ENCODE results near the gene SIPA1L3.

Gene SIPA1L3

DNA sequence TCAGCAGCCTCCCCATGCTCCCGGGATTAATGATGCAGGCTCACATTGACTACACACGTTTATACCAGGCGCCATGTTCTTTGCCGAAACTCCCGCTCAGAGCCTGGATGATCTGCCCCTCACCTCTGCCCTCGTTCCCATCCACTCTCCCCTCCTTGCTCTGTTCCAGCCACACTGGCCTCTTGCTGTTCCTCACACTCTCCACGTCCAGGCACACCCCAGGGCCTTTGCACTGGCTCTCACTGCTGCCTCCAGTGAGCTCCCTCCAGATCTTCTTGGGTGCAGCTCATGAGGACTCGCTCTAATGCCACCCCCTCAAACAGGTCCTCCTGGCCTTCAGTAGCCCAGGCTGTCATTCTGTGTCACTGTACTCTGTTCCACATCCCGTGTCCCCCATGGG lies 277.8 kb downstream of the SIPA1L3 start:
- H4K91ac ChIP-seq (ENCODE audit: low read depth, low read length, poor library complexity), result no peak overlapping the region
- no CpG with 5 or more reads among the region's 9 CpGs for WGBS, 2 donors (ENCODE audit: extremely low coverage in 2 of 2, insufficient read length in 2 of 2, insufficient replicate concordance in 1 of 2)
- H3K4me1 ChIP-seq (ENCODE audit: control insufficient read depth in 2 of 2, insufficient read depth in 1 of 2, low read depth in 1 of 2, low read length in 2 of 2), result peaks cover 0 to 25% of the 10 kb centered on the region in 2 donors
- H2BK5ac ChIP-seq (ENCODE audit: low read length), result no peak overlapping the region
- H3K23ac ChIP-seq (ENCODE audit: low read depth, low read length, poor library complexity), result no peak overlapping the region
- no peak overlapping the region for H3K4ac ChIP-seq (ENCODE audit: low read length)
- H3K18ac ChIP-seq (ENCODE audit: low read length), result no peak overlapping the region
- no peak overlapping the region for H2BK120ac ChIP-seq (ENCODE audit: low read depth, low read length)
- no peak overlapping the region for H3K27ac ChIP-seq (replicated peaks; ENCODE audit: low read length)
- no peaks in the 10 kb centered on the region for H3K79me1 ChIP-seq (ENCODE audit: low read depth, low read length)
- H3K27me3 ChIP-seq (ENCODE audit: control insufficient read depth in 3 of 3, insufficient read depth in 3 of 3, low read depth in 1 of 3, low read length in 3 of 3), result no peaks in the 10 kb centered on the region
- peaks cover 3 to 12% of the 10 kb centered on the region in 2 donors for H3K9me3 ChIP-seq (replicated peaks in 1 of 2; ENCODE audit: control insufficient read depth in 2 of 2, insufficient read depth in 1 of 2, low read depth in 1 of 2, low read length in 2 of 2)
- no peak overlapping the region for H3K4me3 ChIP-seq (ENCODE audit: low read length in 2 of 2)
- peaks cover 4 to 29% of the 10 kb centered on the region in 2 donors for H3K36me3 ChIP-seq (replicated peaks in 1 of 2; ENCODE audit: control insufficient read depth in 2 of 2, insufficient read depth in 2 of 2, low read length in 2 of 2)
- H3K9ac ChIP-seq (ENCODE audit: low read depth, low read length, poor library complexity), result peak overlapping the region; percentile 45
- peak overlapping the region; percentile 38 for H2AK5ac ChIP-seq (ENCODE audit: low read depth, low read length)
- no peak overlapping the region for H2AFZ ChIP-seq (ENCODE audit: low read length)
- H2BK12ac ChIP-seq (ENCODE audit: low read length), result no peak overlapping the region
- no peak overlapping the region for H3K4me2 ChIP-seq (ENCODE audit: insufficient read depth, low read length, poor library complexity, severe bottlenecking)
- no peak overlapping the region for H3K14ac ChIP-seq (ENCODE audit: low read length)
- no peak for DNase-seq (ENCODE audit: low spot score)
- H2BK15ac ChIP-seq (ENCODE audit: low read length), result no peak overlapping the region
- H4K8ac ChIP-seq (ENCODE audit: low read depth, low read length), result no peak overlapping the region

DNA sequence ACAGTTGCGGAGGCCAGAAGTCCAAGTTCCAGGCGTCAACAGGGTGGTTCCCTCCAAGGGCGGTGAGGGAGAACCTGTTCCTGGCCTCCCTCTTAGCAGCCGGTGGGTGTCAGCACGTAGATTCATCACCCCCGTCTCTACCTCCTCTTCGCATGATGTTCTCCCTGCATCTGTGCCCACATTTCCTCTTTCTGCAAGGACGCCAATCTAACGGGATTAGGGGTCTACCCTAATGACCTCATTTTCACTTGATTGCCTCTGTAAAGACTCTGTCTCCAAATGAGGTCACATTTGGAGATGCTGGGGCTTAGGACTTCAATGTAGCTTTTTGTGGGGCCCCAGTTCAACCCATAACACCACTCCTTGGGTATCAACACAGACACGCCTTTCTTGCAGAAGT lies 278.6 kb downstream of the SIPA1L3 start:
- no peak overlapping the region for H2BK15ac ChIP-seq (ENCODE audit: low read length)
- WGBS, 2 donors (ENCODE audit: extremely low coverage in 2 of 2, insufficient read length in 2 of 2, insufficient replicate concordance in 1 of 2), result no CpG with 5 or more reads among the region's 10 CpGs
- H4K8ac ChIP-seq (ENCODE audit: low read depth, low read length), result no peak overlapping the region
- H3K4me1 ChIP-seq (ENCODE audit: control insufficient read depth in 2 of 2, insufficient read depth in 1 of 2, low read depth in 1 of 2, low read length in 2 of 2), result peaks cover 0 to 25% of the 10 kb centered on the region in 2 donors
- H2BK12ac ChIP-seq (ENCODE audit: low read length), result no peak overlapping the region
- H3K9me3 ChIP-seq (replicated peaks in 1 of 2; ENCODE audit: control insufficient read depth in 2 of 2, insufficient read depth in 1 of 2, low read depth in 1 of 2, low read length in 2 of 2), result peaks cover 3 to 6% of the 10 kb centered on the region in 2 donors
- no peak overlapping the region for H4K91ac ChIP-seq (ENCODE audit: low read depth, low read length, poor library complexity)
- H3K18ac ChIP-seq (ENCODE audit: low read length), result no peak overlapping the region
- H3K79me1 ChIP-seq (ENCODE audit: low read depth, low read length), result no peaks in the 10 kb centered on the region
- H2BK120ac ChIP-seq (ENCODE audit: low read depth, low read length), result no peak overlapping the region
- peaks cover 4 to 26% of the 10 kb centered on the region in 2 donors for H3K36me3 ChIP-seq (replicated peaks in 1 of 2; ENCODE audit: control insufficient read depth in 2 of 2, insufficient read depth in 2 of 2, low read length in 2 of 2)
- H3K9ac ChIP-seq (ENCODE audit: low read depth, low read length, poor library complexity), result no peak overlapping the region
- no peak overlapping the region for H3K23ac ChIP-seq (ENCODE audit: low read depth, low read length, poor library complexity)
- H3K27me3 ChIP-seq (ENCODE audit: control insufficient read depth in 3 of 3, insufficient read depth in 3 of 3, low read depth in 1 of 3, low read length in 3 of 3), result no peaks in the 10 kb centered on the region
- H3K4me2 ChIP-seq (ENCODE audit: insufficient read depth, low read length, poor library complexity, severe bottlenecking), result no peak overlapping the region
- no peak overlapping the region for H3K14ac ChIP-seq (ENCODE audit: low read length)
- H3K4me3 ChIP-seq (ENCODE audit: low read length in 2 of 2), result no peak overlapping the region
- H3K27ac ChIP-seq (replicated peaks; ENCODE audit: low read length), result no peak overlapping the region
- no peak overlapping the region for H3K4ac ChIP-seq (ENCODE audit: low read length)
- DNase-seq (ENCODE audit: low spot score), result no peak
- no peak overlapping the region for H2AK5ac ChIP-seq (ENCODE audit: low read depth, low read length)
- no peak overlapping the region for H2BK5ac ChIP-seq (ENCODE audit: low read length)
- H2AFZ ChIP-seq (ENCODE audit: low read length), result no peak overlapping the region

DNA sequence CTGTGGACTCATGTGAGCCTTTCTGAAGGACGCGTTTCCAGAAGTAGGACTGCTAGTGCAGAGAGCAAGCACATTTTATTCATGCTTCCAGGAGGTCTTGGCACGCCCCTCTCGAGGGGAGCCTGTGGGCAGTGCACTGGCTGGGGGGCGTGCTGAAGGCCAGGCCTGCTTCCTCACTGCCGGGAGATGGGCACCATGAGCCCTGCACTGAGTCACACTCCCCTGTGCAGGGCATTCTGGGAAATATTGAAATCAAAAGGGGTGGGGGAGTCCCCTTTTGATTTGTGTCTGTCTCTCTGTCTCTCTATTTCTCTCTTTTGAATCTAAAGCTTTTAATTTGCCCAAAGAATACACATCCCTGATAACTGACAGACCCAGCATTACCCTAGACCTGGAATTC lies 283.1 kb downstream of the SIPA1L3 start:
- Histone ChIP-seq H2BK5ac (ENCODE audit: low read length) (no peak overlapping the region), H3K9ac (ENCODE audit: low read depth, low read length, poor library complexity) (no peak overlapping the region), H3K36me3 (replicated peaks in 1 of 2; ENCODE audit: control insufficient read depth in 2 of 2, insufficient read depth in 2 of 2, low read length in 2 of 2) (peaks cover 4 to 21% of the 10 kb centered on the region in 2 donors), H2BK12ac (ENCODE audit: low read length) (no peak overlapping the region), H3K27me3 (ENCODE audit: control insufficient read depth in 3 of 3, insufficient read depth in 3 of 3, low read depth in 1 of 3, low read length in 3 of 3) (no peaks in the 10 kb centered on the region), H3K4ac (ENCODE audit: low read length) (no peak overlapping the region), H3K4me2 (ENCODE audit: insufficient read depth, low read length, poor library complexity, severe bottlenecking) (no peak overlapping the region), H3K9me3 (replicated peaks in 1 of 2; ENCODE audit: control insufficient read depth in 2 of 2, insufficient read depth in 1 of 2, low read depth in 1 of 2, low read length in 2 of 2) (no peaks in the 10 kb centered on the region), H3K18ac (ENCODE audit: low read length) (no peak overlapping the region), H3K14ac (ENCODE audit: low read length) (no peak overlapping the region), H3K4me3 (ENCODE audit: low read length in 2 of 2) (no peak overlapping the region), H2AFZ (ENCODE audit: low read length) (no peak overlapping the region), H2BK15ac (ENCODE audit: low read length) (no peak overlapping the region), H3K4me1 (ENCODE audit: control insufficient read depth in 2 of 2, insufficient read depth in 1 of 2, low read depth in 1 of 2, low read length in 2 of 2) (peaks cover 0 to 6% of the 10 kb centered on the region in 2 donors), H4K8ac (ENCODE audit: low read depth, low read length) (no peak overlapping the region), H4K91ac (ENCODE audit: low read depth, low read length, poor library complexity) (no peak overlapping the region), H3K23ac (ENCODE audit: low read depth, low read length, poor library complexity) (peak overlapping the region; percentile 49), H2AK5ac (ENCODE audit: low read depth, low read length) (no peak overlapping the region), H3K27ac (replicated peaks; ENCODE audit: low read length) (no peak overlapping the region), H2BK120ac (ENCODE audit: low read depth, low read length) (peak overlapping the region; percentile 48), H3K79me1 (ENCODE audit: low read depth, low read length) (no peaks in the 10 kb centered on the region)
- no CpG with 5 or more reads among the region's 6 CpGs for WGBS, 2 donors (ENCODE audit: extremely low coverage in 2 of 2, insufficient read length in 2 of 2, insufficient replicate concordance in 1 of 2)
- no peak for DNase-seq (ENCODE audit: low spot score)

DNA sequence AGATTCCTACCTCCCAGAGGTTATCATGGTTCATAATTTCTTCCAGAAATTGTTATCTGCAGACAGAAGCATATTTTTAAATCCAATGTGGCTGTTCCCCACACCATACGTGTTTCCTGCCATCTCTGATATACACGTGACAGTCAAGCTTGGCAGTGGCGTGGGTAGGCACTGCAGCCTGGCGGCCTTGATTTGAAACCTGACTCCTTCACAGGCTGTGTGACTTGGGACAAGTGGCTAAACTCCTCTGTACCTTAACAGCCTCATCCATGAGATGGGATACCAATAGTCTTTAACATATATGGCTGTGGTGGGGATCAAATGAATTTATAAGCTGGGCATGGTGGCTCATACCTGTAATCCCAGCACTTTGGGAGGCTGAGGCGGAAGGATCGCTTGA lies 283.8 kb downstream of the SIPA1L3 start:
- Histone ChIP-seq H4K91ac (ENCODE audit: low read depth, low read length, poor library complexity) (no peak overlapping the region), H3K9me3 (replicated peaks in 1 of 2; ENCODE audit: control insufficient read depth in 2 of 2, insufficient read depth in 1 of 2, low read depth in 1 of 2, low read length in 2 of 2) (no peaks in the 10 kb centered on the region), H2BK12ac (ENCODE audit: low read length) (no peak overlapping the region), H3K36me3 (replicated peaks in 1 of 2; ENCODE audit: control insufficient read depth in 2 of 2, insufficient read depth in 2 of 2, low read length in 2 of 2) (peaks cover 4 to 21% of the 10 kb centered on the region in 2 donors), H2BK5ac (ENCODE audit: low read length) (no peak overlapping the region), H2AK5ac (ENCODE audit: low read depth, low read length) (no peak overlapping the region), H3K4me2 (ENCODE audit: insufficient read depth, low read length, poor library complexity, severe bottlenecking) (no peak overlapping the region), H2BK15ac (ENCODE audit: low read length) (no peak overlapping the region), H2BK120ac (ENCODE audit: low read depth, low read length) (no peak overlapping the region), H4K8ac (ENCODE audit: low read depth, low read length) (no peak overlapping the region), H2AFZ (ENCODE audit: low read length) (no peak overlapping the region), H3K9ac (ENCODE audit: low read depth, low read length, poor library complexity) (no peak overlapping the region), H3K23ac (ENCODE audit: low read depth, low read length, poor library complexity) (no peak overlapping the region), H3K27me3 (ENCODE audit: control insufficient read depth in 3 of 3, insufficient read depth in 3 of 3, low read depth in 1 of 3, low read length in 3 of 3) (no peaks in the 10 kb centered on the region), H3K27ac (replicated peaks; ENCODE audit: low read length) (no peak overlapping the region), H3K14ac (ENCODE audit: low read length) (no peak overlapping the region), H3K79me1 (ENCODE audit: low read depth, low read length) (no peaks in the 10 kb centered on the region), H3K18ac (ENCODE audit: low read length) (no peak overlapping the region), H3K4ac (ENCODE audit: low read length) (no peak overlapping the region), H3K4me3 (ENCODE audit: low read length in 2 of 2) (no peak overlapping the region), H3K4me1 (ENCODE audit: control insufficient read depth in 2 of 2, insufficient read depth in 1 of 2, low read depth in 1 of 2, low read length in 2 of 2) (peaks cover 0 to 1% of the 10 kb centered on the region in 2 donors)
- WGBS, 2 donors (ENCODE audit: extremely low coverage in 2 of 2, insufficient read length in 2 of 2, insufficient replicate concordance in 1 of 2), result no CpG with 5 or more reads among the region's 6 CpGs
- DNase-seq (ENCODE audit: low spot score), result no peak

All from neuronal stem cell (in vitro differentiated cells).